GM19397 (cell line): Measurements from ENCODE around the gene MRC1.

Experiments
- ATAC-seq: cut with Tn5 transposase; IDR thresholded peaks from one replicate; pipeline ENCODE4 v1.9.1; 2021; ENCODE audit warnings: mild to moderate bottlenecking, moderate library complexity; ENCODE audit not compliant: unreplicated experiment

MRC1 gene

DNA sequence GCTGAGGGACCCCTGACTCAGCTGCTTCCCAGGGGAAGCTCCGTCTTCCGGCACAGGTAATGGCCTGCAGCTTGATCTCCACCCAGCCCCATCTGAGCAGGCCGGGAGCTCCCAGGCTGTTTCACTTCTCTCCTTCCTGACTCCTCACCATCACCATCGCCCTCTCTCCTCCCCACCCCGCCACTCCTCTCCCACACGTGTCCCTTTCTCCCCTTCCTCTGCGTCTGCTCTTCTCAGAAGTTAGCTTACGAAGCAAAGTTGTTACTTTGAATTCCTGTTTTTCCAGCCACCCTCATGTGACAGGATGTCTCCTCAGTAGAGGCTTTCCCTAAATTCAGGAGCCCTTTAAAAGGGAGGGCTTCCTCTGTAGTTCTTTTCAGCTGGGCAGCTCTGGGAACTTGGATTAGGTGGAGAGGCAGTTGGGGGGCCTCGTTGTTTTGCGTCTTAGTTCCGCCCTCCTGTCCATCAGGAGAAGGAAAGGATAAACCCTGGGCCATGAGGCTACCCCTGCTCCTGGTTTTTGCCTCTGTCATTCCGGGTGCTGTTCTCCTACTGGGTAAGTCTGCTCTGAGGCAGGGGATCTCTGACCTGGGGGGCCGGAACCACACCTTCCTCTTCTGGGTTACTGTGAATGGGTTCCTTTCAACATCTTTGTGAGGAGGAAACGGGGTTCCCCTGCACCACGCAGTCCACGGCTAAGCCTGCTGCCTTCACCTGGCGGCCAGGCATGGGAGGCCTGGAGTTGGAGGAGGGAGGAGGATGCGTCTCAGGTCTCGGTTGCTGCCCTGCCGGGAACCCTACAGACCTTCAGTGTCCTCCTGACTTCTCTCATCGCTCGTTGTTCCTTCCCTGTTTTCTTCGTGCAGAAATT is at the start of gene MRC1:
Gene MRC1, plus strand, starts transcription at position 378 of the 871 bp plus-strand sequence. Its CDS starts 118 bp downstream, at position 496.
- ATAC-seq: no peak

DNA sequence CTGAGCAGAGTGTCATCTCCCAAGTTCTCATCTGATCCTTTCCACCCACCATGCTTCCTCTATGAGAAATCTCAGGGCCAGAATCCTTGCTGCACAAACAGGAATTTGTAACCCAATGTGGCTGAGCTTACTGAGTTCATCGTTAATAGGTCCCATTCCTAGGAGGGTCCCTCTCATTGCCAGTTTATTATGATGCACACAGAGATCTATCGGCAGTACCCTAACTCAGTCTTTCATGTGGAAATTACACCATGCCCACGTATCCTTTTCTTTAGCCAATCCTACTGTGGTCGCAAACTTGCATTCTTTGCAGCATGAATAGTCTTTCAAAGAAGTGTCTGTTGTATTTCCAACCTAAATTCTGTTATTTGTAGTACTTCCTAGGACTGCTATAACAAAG is 45.0 kb upstream of the MRC1 start:
- ATAC-seq: no peak

DNA sequence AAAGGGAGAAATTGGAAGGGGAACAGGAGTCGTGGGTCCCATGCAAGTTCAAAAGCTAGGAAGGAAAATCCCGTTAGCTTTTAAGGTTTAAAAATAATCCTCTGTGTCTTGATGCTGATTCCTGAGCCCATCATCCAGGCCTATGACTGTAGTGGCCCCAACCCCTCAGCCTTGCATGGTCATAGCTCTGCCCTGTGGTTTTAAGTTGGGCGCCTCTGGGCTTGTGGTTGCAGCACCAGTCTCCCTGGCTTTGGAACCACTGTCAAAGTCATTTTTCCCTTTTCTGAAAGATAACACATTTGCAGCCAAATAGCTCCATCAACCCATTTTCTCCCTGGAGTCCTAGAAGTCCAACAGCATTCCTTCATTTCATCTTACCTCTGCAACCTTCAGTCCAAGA is 43.5 kb upstream of the MRC1 start:
- ATAC-seq: no peak

DNA sequence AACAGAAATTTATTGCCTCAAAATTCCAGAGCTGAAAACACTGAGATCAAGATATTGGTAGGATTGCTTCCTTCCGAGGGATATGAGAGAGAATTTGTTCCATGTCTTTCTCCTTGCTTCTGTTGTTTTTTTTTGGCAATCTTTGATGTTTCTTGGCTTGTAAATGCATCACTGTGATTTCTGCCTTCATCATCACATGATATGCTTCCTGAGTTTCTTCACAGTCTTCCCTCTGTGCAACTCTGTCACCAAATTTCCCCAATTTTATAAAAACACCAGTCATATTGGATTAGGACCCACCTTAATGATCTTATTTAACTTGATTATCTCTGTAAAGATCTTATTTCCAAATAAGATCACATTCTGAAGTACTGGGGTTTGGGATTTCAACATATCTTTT is 42.4 kb upstream of the MRC1 start:
- no peak for ATAC-seq

DNA sequence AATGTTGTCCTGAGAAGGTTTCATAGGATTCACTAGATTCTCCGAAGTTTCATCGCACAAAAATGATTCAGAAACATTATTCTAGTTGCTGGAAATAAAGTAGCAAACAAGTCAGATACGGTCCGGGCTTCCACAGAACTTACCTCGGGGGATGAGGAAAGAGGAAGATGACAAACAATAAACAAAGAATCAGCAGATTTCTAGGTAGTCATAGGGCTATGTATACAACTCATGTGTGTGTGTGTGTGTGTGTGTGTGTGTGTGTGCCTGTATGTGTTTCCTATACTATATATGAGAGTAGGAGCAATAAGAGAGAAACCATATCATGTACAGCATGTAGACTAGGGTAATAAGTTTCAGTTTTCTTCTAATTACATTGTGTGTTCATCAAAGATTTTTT is 40.7 kb upstream of the MRC1 start:
- ATAC-seq: no peak

DNA sequence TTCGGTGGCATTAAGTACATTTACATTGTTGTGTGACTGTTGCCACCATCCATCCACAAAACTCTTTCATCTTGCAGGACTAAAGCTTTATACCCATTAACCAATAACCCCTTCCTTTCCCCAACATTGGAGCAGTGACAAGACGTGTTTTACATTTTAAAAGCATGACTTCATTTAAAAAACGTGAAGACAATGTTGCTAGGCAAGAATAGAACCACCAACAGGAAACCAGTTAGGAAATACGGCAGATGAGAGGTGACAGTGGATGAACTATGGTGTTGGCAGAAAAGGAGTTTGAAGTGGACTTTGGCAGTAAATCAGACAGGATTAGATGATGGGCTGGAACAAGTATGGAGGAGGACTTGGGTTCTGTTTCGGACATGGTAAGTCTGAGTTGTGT is 40.2 kb upstream of the MRC1 start:
- ATAC-seq: no peak

DNA sequence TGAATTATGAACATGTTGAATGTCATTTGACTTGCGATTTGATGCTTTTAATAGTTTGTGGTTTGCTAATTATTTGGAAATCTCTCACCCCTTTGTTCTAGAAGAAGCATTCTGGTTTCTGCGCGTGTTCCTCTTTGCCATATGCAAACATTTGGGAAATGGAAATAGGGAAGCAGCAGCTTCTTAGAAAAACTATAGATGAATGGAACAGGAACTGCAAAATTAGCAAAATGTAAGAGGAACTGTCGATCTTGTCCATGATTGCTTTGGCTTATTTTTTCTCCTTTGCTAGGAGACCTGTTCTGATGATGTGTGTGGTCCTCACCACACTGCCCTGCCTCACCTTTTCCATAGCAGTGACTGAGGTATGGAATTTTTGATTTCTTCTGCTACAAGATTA is 38.1 kb upstream of the MRC1 start:
- ATAC-seq: no peak

DNA sequence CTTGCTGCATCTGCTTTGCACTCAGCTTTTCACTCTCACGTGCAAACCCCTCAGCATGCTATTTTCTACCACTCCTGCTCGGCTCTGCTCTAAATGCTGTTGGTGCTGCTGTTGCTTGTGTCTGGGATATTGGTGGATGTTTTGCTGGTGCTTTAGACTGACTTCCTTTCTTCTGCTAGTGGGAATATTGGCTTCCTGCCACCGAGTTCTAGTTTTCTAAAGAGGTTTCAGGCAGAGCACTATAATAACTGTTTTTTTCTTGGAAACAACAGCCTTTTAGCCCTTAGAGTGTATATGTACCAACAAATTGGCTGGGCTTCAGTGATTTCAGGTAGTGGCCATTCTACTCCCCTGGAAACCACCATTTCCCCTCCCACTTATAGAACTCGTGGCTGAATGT is 29.4 kb upstream of the MRC1 start:
- ATAC-seq: no peak

DNA sequence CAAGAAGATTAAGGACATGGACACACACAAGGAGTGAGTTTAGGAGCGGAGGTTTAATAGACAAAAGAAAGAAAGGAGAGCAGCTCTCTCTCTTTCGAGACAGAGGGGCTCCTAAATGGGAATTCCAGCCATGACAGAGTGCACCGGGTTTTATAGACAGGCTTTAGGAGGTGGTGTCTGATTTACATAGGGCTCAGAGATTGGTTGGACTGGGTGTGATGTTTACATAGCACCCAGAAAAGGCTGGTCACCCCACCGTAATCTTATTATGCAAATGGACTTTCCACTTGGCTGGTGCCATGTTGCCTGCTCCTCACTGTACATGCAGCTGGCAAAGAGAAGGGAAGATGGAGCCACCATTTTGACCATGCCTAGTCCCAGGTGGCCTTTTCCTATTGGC is 28.4 kb upstream of the MRC1 start:
- no peak for ATAC-seq

DNA sequence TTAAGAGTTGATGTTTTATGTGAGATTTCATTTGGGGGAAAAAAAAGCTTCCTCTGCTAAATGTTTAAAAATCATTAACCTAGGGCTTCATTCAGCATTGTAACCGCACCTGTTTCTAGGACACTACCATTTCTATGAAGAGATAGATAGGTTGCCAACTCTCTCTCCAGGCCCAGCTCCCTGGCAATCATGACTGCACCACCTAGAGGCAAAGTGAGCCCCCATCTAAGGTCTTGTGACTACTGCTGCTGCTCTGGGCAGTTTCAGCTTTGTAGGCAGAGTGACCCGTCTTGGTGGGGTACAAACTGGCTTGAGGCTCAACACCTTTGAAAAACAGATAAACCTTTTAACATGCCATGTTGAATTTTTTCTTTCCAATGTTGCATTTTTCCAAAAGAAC is 27.3 kb upstream of the MRC1 start:
- no peak for ATAC-seq

DNA sequence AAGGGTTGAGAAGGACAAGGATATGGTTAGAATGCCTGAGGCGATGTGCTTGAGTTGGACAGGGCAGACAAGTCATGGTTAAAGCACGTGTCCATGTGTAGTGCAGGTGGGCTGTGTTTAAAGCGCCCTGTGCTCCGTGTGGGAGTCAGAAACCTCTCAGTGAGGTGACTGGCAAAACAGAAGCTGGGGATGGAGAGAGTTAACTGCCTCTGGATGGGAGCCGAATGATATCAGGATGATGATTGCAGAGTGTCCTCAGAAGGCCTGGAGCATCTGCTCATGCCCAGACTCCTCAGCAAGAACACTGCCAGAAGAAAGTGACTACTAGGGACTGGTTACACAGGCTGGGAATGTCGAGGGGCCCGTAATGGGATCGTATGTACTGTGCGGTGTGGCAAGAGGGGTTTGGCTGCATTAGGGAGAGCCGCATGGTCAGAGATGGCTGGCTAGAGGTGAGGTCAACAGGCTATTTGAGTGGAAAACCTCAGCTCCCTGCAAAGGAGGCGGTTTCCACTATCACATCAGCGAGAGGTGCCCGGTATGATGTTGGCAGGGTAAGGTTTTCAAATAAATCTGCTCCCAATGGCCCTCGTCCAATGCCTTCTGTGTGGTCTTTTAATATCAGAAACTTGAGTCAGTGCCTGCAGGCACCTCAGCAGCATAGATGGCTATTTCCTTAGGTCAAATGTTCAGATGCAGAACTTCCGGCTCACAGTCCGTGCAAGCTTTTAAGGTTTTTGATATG is 26.1 kb upstream of the MRC1 start:
- ATAC-seq: no peak

DNA sequence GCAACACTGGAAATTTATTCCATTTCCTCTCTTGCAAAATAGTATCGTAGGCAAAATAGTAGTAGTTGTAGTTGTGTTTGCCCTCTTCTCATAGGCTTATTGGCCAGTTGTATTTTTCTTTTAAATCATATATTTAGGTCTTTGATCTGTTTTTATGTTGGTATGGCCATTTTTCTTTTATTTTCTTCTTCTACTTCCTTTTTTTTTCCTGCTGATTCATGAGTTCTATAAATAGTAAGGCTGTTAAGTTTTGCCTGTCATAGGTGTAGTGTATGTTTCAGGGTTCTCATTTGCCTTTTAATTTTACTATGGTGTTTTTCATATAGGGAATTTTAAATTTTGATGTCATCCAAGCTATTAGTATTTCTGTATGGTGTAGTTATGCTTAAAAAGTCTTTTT is 25.4 kb upstream of the MRC1 start:
- ATAC-seq: no peak

DNA sequence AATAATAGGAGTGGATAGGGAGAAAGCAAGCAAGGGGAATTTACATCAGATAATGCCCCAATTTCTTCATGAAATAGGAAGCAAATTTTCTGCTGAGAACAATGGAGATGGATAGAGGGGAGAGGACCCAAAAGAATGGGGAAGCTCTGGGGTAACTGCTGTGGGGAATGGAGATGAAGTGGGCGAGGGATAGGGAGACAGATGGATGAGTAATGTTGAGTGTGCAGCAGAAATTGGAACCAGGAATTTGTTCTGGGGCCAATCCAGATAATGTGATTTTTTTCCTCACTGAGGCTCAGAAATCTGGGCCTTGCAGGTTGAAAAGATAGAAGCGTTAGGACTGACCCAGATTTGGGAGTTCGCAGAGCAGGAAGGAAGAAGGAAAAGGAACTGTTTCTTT is 24.5 kb upstream of the MRC1 start:
- ATAC-seq: no peak

DNA sequence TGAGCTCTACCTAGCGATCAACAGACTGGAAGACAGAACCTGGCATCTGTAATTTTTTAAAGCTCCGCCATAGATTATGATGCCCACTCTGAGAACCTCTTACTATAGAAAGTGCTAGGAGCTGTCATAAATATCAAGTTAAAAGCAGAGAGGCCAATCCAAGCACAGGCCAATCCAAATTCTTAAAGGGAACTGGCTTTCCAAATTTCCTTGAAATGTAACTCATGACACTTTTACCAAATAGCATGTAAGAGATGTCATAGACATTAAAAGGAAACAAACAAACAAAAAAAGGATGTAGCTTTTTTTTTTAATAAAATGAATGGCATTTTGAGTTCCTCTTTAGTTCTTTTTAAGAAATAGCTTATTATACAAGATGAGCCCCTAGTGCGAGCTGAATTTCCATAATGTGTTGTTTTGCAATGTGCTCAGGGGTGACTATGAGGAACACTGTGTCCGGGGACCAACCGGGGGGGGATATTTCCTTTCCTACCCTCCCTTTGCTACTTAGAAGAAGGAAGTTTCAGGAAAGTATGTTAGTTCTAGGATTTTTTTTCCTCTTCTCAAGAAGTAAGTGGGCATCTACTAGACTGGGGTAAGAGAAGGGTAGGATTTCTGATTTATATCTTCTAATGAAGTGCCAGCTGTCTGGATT is 23.7 kb upstream of the MRC1 start:
- ATAC-seq: no peak

DNA sequence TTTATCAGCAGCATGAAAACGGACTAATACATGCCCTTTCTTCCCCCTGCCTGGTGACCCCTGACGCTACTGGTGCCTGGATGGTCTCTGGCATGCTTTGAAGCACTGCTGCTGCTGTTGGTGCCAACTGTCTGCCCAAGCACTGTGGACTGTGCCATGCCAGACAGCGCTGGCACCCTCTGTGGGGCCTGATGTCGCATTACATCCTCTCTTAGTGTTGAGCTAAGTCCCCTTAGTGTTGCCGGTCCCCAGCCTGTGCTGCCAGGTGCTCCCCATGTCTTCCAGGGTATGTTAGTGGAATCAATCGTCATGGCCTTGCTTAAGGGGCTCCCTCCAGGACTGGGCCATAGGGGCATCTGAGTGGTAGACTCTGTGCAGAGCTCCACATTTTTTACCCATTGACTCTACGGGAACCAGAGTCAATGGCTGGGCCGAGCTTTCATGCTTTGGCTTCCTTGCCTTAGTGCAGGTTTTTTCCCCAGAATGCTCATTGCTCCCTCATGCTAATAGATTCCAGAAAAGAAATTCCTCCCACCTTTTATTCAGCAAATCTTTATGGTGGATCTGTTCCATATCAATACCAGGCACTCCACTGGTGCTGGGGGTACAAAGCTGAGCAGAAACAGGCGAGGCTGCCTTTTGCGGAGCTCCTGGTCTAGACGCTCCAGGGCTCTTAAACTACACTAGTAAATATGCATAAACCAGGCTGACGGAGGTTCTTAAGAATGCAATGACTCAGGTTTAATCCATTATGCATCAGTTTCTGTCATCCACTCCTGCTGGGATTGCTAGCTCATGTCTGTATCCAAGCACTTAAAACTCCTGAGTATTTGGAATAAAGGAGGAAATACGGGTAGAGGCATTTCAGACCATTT is 21.8 kb upstream of the MRC1 start:
- ATAC-seq: no peak

DNA sequence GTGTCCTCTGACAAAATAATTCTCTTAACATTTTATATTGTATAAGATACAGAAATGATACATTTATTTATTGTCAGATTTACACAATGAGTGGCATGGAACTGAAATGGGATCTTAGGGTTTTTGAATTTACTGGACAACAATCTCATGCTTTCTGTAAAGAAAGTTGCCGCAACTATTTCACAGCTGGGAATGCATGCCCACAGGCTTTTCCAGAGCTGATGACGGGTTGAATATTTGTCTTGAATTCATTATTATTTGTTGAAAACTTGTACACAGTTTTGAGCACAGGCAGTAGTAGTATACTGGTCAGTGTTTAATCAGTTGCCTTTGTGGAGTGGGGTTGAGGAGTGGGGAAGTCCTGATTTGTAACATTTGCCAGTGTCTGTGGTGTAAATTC is 20.5 kb upstream of the MRC1 start:
- ATAC-seq: no peak

DNA sequence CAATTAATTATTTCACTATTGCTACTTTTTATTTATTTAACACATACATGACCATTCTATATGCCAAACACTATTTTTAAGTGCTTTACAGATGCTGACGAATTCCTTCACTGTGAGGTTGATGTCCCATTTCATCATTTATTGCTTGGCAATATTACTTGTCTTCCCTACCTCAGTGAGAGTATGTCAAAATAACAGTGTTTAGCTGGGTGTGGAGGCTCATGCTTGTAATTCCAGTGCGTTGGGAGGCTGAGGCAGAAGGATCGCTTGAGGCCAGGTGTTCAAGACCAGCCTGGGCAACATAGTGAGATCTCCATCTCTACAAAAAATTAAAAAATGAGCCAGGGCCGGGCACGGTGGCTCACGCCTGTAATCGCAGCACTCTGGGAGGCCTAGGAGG is 19.8 kb upstream of the MRC1 start:
- no peak for ATAC-seq

DNA sequence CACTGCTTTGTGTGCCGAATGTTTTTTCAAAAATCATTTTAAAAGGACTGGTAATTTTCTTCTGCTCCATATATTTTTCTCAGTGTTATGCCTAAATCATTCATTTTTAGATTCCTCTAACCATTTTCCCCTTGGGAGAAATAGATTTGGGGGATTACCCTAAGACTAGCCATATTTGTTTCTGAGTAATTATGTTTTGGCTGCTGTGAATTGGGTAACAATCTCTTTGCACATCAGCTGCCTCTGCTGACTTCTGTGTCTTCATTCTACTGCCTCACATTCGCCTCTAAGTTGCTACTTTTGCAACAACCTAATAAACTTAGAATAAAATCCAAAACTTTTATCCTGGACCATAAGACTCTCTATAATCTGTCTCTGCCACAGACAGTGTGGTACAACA is 18.5 kb upstream of the MRC1 start:
- no peak for ATAC-seq

DNA sequence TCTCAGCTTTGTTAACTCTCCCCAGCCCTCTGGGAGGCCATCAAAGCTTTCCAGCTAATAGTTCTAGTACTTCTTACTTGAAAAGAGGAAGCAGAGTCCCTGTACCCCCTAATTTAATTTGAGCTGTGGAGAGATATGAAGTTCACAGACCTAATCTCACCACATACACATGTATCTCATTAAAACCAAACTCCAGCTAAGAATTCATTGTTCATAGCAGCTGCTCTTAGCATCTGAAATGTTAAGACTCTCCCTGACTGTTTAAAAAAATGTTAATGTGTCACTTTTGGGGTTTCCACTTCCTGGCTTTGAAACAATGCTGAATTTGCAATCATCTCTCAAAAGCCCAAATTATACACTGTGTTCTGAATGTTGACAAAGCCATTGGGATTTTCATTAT is 16.2 kb upstream of the MRC1 start:
- no peak for ATAC-seq

DNA sequence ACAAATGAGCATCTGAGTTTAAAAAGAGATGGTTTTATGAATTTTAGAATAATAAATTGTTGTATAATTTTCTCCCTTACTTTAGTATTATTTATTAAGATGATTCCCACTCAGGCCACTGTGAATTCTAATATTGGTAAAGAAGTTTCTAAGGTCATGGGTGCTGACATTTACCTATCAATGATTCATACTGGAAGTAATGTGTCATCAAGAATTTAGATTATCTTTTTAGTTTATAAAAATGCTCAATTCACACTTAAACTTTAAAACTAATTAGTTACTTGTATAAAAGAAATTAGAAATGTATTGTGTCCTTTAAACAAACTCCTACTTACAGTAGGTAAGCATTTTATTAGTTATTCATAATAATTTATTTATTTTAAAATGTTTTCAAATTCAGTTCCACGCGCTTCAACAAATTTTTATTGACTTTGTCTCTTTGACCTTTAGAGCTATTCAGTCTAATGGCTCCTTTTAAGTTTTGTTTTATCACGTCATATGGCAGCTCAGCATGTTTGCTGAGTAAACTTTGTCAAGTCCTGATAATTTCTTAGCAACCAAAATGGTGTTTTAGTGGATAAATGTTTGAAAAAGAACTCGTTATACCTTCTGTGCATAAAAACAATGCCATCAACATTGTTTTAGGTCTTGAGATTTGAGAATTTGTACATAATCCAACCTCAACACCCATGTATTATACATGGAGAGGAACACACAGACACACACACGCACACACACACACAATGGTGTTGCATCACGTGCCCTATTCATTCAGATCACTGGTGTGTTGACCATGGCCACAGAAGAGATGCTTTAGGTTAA is 15.1 kb upstream of the MRC1 start:
- no peak for ATAC-seq
